DND-41 (cell line): ENCODE measurements around the gene OR6S1.
"Not testable (repeated sequence)": the region's sequence is repeated elsewhere in the genome, so short reads cannot be mapped to it uniquely, and the experiment has no call there.

Experiments used
- ATAC-seq: fragments of 200-7000 bp; cut with Tn5 transposase; 3 replicates; pipeline ENCODE4 v1.9.1; 2021; ENCODE audit warnings: low read depth; ENCODE audit not compliant: insufficient read depth
- DNase-seq: peaks from one replicate; pipeline ENCODE4 v3.0.0-alpha.2; 2020
- H2AFZ ChIP-seq: 2 replicates; pipeline ENCODE4 v1.6.0; 2012; ENCODE audit warnings: low read depth, low read length
- H3K27ac ChIP-seq: 2 replicates; pipeline ENCODE4 v1.5.1; 2012; ENCODE audit warnings: low read length, inconsistent platforms
- H3K27me3 ChIP-seq: fragments of 200-600 bp; sonication (generic); 2 replicates; pipeline ENCODE4 v1.6.0; 2012; ENCODE audit warnings: low read length, mild to moderate bottlenecking, inconsistent platforms; ENCODE audit not compliant: insufficient read depth, poor library complexity
- H3K36me3 ChIP-seq: 2 replicates; pipeline ENCODE4 v1.5.1; 2012; ENCODE audit warnings: low read length, inconsistent platforms; ENCODE audit not compliant: insufficient read depth
- H3K4me1 ChIP-seq: 2 replicates; pipeline ENCODE4 v1.5.1; 2012; ENCODE audit warnings: mild to moderate bottlenecking, low read length; ENCODE audit not compliant: insufficient read depth
- H3K4me2 ChIP-seq: 2 replicates; pipeline ENCODE4 v1.6.0; 2012; ENCODE audit warnings: mild to moderate bottlenecking, moderate library complexity, low read length, inconsistent platforms; ENCODE audit not compliant: insufficient read depth
- H3K4me3 ChIP-seq, 2 experiments: fragments of 200-600 bp in 1 of 2; shearing (Covaris generic) in 1 of 2; 2 replicates each; pipeline ENCODE4 v1.5.1; 2012 to 2016; ENCODE audit warnings: inconsistent platforms in 2 of 2, low read length in 2 of 2, mild to moderate bottlenecking in 2 of 2, low read depth in 1 of 2, moderate library complexity in 1 of 2
- H3K79me2 ChIP-seq: 2 replicates; pipeline ENCODE4 v1.6.0; 2012; ENCODE audit warnings: low read length, inconsistent platforms; ENCODE audit not compliant: insufficient read depth
- H3K9ac ChIP-seq: 2 replicates; pipeline ENCODE4 v1.6.0; 2012; ENCODE audit warnings: low read depth, mild to moderate bottlenecking, inconsistent platforms, low read length, moderate library complexity
- H3K9me3 ChIP-seq: 2 replicates; pipeline ENCODE4 v1.5.1; 2012; ENCODE audit warnings: low read length, moderate library complexity, mild to moderate bottlenecking, inconsistent platforms; ENCODE audit not compliant: insufficient read depth, severe bottlenecking
- H4K20me1 ChIP-seq: 2 replicates; pipeline ENCODE4 v1.6.0; 2012; ENCODE audit warnings: low read length; ENCODE audit not compliant: insufficient read depth
- EZH2 ChIP-seq: IDR thresholded peaks from 3 replicates; pipeline ENCODE4 v1.6.1; 2012; ENCODE audit warnings: borderline replicate concordance, low read depth, mild to moderate bottlenecking, moderate library complexity, low read length, inconsistent platforms; ENCODE audit not compliant: severe bottlenecking
- TF ChIP-seq, protein P1 (sequence below): IDR thresholded peaks from 2 replicates; pipeline ENCODE4 v1.5.1; 2012; ENCODE audit warnings: borderline replicate concordance, low read length, moderate library complexity, mild to moderate bottlenecking; ENCODE audit not compliant: poor library complexity, severe bottlenecking; ENCODE audit errors: extremely low read depth

OR6S1 gene

DNA sequence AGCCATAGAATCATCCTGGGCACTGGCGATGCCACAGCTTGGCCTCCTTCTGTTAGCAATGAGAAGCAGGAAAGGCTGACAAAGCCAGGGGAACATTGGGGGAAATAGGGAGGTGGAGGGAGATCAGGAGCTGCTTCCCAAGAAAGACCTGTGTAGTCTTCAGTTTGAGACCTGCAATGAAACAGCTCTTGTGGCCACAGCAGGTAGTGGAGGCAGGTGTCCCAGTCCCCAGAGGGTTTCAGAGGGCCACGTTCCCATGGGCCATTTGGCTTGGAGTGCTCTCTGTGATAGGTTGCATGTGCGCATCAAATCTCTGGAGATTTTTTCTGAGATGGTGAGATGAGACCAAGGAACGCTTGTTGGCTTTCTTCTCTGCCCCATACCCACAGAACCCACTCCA is 14.4 kb upstream of the OR6S1 start:
- no peak for TF ChIP-seq EZH2
- TF ChIP-seq, protein P1, sequence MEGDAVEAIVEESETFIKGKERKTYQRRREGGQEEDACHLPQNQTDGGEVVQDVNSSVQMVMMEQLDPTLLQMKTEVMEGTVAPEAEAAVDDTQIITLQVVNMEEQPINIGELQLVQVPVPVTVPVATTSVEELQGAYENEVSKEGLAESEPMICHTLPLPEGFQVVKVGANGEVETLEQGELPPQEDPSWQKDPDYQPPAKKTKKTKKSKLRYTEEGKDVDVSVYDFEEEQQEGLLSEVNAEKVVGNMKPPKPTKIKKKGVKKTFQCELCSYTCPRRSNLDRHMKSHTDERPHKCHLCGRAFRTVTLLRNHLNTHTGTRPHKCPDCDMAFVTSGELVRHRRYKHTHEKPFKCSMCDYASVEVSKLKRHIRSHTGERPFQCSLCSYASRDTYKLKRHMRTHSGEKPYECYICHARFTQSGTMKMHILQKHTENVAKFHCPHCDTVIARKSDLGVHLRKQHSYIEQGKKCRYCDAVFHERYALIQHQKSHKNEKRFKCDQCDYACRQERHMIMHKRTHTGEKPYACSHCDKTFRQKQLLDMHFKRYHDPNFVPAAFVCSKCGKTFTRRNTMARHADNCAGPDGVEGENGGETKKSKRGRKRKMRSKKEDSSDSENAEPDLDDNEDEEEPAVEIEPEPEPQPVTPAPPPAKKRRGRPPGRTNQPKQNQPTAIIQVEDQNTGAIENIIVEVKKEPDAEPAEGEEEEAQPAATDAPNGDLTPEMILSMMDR, result no peak
- no peaks in the 10 kb centered on the region for H3K79me2 ChIP-seq
- H2AFZ ChIP-seq, result no peak overlapping the region
- H3K27me3 ChIP-seq, result peaks cover 6% of the 10 kb centered on the region
- ATAC-seq (no peak), DNase-seq (no peak)
- no peaks in the 10 kb centered on the region for H3K9me3 ChIP-seq
- H3K4me3 ChIP-seq, result no peak overlapping the region
- no peaks in the 10 kb centered on the region for H4K20me1 ChIP-seq
- no peak overlapping the region for H3K27ac ChIP-seq
- no peak overlapping the region for H3K9ac ChIP-seq
- no peak overlapping the region for H3K4me2 ChIP-seq
- H3K36me3 ChIP-seq, result no peaks in the 10 kb centered on the region
- no peaks in the 10 kb centered on the region for H3K4me1 ChIP-seq

DNA sequence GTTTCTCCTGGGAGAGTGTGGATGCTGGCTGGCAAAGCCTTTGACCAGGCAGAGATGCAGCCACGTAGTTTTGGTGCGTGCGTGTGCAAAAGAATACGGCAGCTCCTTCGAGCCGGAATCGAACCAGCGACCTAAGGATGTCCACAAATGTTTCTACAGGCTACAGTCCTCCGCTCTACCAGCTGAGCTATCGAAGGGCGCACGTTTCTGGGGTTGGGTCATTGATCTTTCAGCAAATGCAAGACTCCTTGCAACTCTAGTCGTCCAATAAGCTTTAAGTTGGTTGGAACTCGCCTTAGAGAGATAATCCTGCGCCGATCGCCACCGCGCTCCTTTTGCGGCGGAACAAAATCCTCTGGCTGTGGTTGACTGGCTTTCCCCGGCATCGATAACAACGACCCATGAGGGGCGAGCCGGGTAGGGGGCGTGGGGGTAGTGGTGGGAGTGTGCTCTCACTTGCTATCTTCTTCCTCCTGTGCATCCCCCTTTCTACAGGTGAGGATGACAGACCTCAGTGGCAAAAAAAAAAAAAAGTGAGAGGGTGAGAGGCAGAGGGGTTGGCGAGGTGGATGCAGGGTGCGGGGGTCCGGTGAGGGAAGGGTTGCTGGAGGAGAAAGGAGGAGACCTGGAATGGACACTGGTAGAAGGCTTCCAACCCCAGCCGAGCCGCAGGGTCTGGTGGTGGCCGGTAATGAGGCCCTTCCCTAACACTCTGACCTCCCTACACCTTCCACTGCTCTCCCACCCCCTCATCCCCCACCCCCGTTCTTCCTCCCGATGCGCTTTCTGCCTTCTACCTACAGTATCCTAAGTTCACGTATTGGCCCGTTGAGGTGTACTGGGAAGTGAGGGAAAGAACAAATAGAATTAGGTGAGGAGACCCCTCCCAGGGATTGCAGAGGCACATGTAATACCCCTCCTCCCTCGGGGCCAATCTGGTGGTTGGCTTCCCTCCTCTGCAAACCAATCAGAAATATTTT is 11.8 kb upstream of the OR6S1 start:
- no peak for TF ChIP-seq EZH2
- H3K79me2 ChIP-seq, result no peaks in the 10 kb centered on the region
- no peak overlapping the region for H3K4me2 ChIP-seq
- no peaks in the 10 kb centered on the region for H3K36me3 ChIP-seq
- H3K4me3 ChIP-seq, result no peak overlapping the region
- H3K9me3 ChIP-seq, result no peaks in the 10 kb centered on the region
- ATAC-seq (no peak), DNase-seq (no peak)
- no peak overlapping the region for H2AFZ ChIP-seq
- H3K27ac ChIP-seq, result no peak overlapping the region
- H4K20me1 ChIP-seq, result no peaks in the 10 kb centered on the region
- H3K4me1 ChIP-seq, result no peaks in the 10 kb centered on the region
- no peak overlapping the region for H3K9ac ChIP-seq
- peaks cover 6% of the 10 kb centered on the region for H3K27me3 ChIP-seq

DNA sequence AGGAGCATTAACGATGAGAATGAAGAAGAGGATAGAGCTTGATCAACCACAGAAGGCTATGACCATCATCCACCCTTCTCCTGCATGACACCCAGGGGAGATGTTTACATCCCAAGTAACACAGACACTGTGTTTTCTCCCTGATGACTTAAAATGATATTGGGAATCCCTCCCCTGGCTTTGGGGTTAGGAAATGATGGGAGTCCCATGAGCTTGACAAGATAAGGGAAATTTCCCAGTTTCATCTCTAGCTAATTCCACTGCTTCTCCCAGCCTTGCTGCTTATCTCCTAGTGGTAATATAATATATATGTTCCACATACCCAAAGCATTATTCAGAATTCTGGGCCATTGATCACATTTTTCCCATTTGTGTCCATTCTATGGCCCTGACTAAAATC is 4.0 kb upstream of the OR6S1 start:
- no peaks in the 10 kb centered on the region for H3K36me3 ChIP-seq
- TF ChIP-seq EZH2, result no peak
- TF ChIP-seq, protein P1, result no peak
- H3K27ac ChIP-seq, result no peak overlapping the region
- peaks cover 20% of the 10 kb centered on the region for H3K27me3 ChIP-seq
- H4K20me1 ChIP-seq, result no peaks in the 10 kb centered on the region
- H3K79me2 ChIP-seq, result no peaks in the 10 kb centered on the region
- H3K4me2 ChIP-seq, result no peak overlapping the region
- no peaks in the 10 kb centered on the region for H3K4me1 ChIP-seq
- no peaks in the 10 kb centered on the region for H3K9me3 ChIP-seq
- ATAC-seq, result no peak
- H2AFZ ChIP-seq, result no peak overlapping the region
- H3K4me3 ChIP-seq, result no peak overlapping the region
- no peak overlapping the region for H3K9ac ChIP-seq
- no peak for DNase-seq

DNA sequence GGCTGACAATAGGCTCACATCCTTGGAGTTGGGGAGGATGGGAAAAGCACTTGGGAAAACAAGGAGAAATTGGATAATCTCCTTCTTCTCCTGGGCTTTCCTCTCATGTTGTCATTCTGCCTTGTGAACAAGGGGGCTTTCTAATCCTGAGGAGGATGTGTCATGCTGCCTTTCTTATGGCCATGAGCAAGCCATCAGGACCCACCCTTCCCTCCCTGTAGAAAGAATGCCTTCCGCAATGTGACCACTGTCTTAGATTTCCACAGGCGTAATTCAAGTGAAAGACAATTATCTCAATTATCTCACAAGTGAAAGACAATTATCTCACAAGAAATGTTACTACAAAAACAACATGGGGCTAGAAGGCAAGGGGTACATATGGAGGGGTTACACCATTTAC is 3.0 kb upstream of the OR6S1 start:
- DNase-seq (no peak), ATAC-seq (no peak)
- H3K4me1 ChIP-seq, result no peaks in the 10 kb centered on the region
- no peak overlapping the region for H3K4me2 ChIP-seq
- H3K9me3 ChIP-seq, result no peaks in the 10 kb centered on the region
- H4K20me1 ChIP-seq, result no peaks in the 10 kb centered on the region
- no peak overlapping the region for H3K4me3 ChIP-seq
- H3K9ac ChIP-seq, result no peak overlapping the region
- H2AFZ ChIP-seq, result no peak overlapping the region
- H3K36me3 ChIP-seq, result no peaks in the 10 kb centered on the region
- H3K27ac ChIP-seq, result no peak overlapping the region
- no peaks in the 10 kb centered on the region for H3K79me2 ChIP-seq
- H3K27me3 ChIP-seq, result peaks cover 20% of the 10 kb centered on the region
- TF ChIP-seq, protein P1, result no peak
- TF ChIP-seq EZH2, result no peak

DNA sequence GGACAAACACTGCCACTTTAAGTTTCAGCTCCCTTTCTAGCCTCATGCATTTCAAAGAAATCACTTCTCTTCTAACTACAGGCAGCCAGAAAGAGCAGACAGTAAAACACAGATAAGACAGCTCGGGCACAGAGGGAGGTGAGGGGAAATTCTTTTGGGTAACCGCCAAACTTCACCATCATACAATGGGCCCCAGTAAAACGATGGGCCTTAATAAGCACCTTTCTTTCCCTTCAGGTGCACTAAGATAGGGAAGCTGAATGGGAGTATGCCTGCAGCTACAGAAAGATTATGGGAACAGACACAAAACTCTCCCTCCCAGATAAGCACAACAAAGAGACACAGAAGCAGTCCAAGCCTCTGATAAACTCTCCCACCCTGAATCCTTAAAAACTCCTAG is 1.3 kb upstream of the OR6S1 start:
- H3K4me2 ChIP-seq, H3K4me3 ChIP-seq, ATAC-seq: not testable (repeated sequence)

More for the DNA sequence above, 1.3 kb upstream of the OR6S1 start:
- H3K79me2 ChIP-seq, DNase-seq, H3K27ac ChIP-seq, H3K4me1 ChIP-seq, H3K9me3 ChIP-seq, H2AFZ ChIP-seq, H3K9ac ChIP-seq, H4K20me1 ChIP-seq, H3K36me3 ChIP-seq: not testable (repeated sequence)
- H3K27me3 ChIP-seq, result peaks cover 19% of the 10 kb centered on the region
